HG03442 (cell line): Measurements from ENCODE around the gene NLGN1.
A peak's percentile ranks its signal among the peaks of the same experiment; 100 is the strongest.

ENCODE experiments used
- ATAC-seq: cut with Tn5 transposase; IDR thresholded peaks from one replicate; pipeline ENCODE4 v1.9.1; 2021; ENCODE audit warnings: mild to moderate bottlenecking, moderate library complexity; ENCODE audit not compliant: unreplicated experiment

The NLGN1 gene

DNA sequence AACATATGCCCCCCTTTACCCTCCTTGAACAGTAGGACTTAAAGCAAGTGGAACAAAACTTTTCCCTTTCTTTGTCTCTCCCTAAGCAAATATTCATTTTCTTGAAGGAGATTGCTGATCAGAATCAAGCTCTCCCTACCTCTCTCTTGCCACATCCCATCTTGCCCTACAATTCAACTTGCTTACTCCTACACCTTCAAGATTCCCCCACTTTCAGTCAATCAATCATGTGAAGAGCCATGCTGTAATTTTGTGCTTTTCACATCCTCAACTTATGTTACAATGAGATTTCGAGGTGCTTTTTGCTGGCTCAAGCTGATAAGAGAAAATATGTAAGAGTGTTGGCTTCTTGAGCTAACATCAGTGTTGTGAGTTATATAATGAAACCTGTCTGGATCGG lies 662.9 kb downstream of the NLGN1 start:
- ATAC-seq = no peak

- no peak for ATAC-seq
Measured at GRCh38 chr3:174061162-174061561, 663.6 kb downstream of the NLGN1 start.

- ATAC-seq = no peak
Measured at GRCh38 chr3:174061731-174062130, 664.2 kb downstream of the NLGN1 start.

DNA sequence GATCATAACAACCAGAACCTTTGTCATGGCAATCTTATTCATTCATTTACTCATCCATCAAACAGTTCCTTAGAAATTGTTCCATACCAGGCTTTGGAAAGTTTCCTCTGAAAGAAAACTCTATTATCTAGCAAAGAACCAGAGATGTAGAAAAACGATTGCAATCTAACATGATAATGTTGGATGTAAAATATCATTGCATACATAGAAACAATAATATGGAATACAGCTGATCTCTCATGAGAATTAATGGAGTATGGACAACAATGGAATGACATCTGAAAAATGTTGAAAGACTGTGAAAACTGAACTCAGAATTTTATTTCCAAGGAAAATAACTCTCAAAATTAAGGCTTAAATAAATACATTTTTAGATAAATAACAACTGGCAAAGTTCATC lies 665.4 kb downstream of the NLGN1 start:
- ATAC-seq = no peak

GRCh38 chr3:174068035-174068434 lies 670.5 kb downstream of the NLGN1 start:
- no peak for ATAC-seq

DNA sequence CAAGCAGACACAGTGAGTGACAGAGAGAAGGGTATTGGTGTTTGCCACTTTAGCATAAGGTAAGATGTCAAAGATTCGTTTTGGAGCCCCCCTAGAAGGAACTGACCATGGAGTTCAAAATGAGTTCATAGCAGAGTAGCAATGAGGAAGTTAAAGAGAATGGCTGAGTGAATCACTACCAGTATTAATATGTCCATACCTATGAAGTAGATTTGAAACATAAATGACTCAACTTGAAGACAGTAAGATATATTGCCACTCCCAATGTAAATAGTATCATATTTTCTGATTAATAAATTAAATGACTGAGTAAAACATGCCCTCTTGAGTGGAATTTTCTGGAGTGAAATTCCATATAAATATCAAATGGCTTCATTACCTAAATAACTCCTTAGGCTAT lies 675.1 kb downstream of the NLGN1 start:
- ATAC-seq = no peak

DNA sequence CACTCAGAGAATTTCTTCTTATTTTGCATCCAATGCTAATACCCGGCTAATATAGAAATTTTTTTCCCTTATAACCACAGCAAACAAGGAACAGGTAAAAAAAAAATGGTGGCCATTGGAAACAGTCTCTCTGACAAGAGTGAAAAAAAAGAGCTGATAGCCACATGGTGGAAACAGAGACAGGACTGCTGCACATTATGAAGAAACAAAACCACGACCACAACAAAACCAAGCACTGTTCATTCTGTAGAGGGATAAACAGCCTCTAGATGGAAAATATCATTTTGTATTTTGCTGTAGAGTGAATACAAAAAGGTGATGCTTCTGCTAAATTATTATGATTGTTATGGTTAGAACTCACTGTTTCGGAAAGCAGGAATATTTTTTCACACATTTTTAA lies 686.2 kb downstream of the NLGN1 start:
- ATAC-seq = no peak

DNA sequence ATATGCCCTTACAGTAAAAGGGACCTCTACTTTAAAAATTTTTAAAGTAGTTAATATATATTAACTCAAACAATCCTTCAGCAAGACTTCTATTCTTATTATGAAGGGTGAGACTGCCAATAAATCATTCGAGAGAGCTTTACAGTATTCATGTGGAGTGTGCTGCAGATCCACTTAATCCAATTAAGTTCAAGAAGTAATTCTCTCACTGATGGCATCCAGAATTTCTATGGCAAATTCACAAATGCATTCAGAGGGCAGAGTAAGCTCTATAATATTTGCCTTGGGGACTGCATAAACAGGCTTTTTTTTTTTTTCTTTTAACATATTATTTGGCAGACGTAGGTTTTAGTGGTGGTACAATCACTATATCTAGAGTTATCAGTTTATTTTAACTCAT lies 692.0 kb downstream of the NLGN1 start:
- ATAC-seq = no peak

DNA sequence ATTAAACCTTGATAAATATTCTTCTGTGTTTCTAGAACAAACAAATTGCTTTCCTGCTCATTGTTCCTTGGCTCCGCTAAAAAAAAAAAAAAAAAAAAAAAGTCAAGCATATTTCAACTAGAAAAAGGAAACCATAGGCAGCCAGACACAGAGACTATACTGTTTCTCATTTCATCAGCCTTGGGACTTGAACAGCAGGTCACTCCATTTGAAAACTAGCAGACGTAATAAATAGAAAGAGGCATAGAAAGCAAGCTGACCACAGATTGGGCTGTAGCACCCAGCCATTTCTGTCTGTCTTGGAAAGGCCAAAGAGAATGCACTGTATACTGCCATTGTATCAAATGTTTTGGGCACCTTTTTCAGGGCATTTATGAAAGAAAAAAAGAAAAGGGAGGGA lies 697.1 kb downstream of the NLGN1 start:
- ATAC-seq = no peak

DNA sequence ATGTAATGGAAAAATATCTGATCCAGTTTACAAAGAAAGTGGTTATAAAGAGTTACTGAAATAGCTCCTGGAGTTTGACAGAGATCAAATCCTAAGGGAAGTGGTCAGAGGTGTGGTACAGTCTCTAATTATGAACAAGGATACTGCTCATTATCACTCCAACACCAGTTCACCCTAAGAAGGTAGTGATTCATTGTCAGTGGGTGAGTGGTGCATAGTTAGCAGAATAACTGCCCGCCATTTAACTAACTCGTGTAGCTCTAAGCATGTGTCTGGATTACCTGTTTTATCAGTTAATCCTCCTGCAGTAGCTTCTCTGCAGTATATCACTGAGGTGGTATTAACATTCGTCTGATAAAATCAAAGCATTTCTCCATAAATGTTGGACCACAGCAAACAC lies 700.1 kb downstream of the NLGN1 start:
- no peak for ATAC-seq

DNA sequence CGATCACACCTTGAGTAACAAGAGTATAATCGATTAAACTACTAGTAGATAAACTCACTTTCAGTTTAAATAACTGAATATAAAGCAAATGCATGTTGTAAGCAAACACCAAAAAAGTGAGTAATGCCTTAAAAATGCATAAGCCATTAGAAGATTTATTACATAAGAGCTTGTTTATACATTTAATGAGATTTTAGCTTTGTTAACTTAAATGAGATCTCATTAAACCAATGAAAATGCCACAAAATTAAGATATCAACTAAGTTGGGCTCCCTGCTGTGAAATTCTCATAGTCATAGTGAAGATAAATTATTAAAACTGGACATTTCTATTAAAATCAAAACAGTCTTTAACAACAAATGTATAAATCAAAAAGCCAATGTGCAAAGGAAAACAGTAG lies 701.2 kb downstream of the NLGN1 start:
- no peak for ATAC-seq

GRCh38 chr3:174099724-174100123 lies 702.2 kb downstream of the NLGN1 start:
- no peak for ATAC-seq

- ATAC-seq = peak; percentile 8
Measured at GRCh38 chr3:174100744-174101143, 703.2 kb downstream of the NLGN1 start.

- peak; percentile 88 for ATAC-seq
Measured at GRCh38 chr3:174101244-174101643, 703.7 kb downstream of the NLGN1 start.

DNA sequence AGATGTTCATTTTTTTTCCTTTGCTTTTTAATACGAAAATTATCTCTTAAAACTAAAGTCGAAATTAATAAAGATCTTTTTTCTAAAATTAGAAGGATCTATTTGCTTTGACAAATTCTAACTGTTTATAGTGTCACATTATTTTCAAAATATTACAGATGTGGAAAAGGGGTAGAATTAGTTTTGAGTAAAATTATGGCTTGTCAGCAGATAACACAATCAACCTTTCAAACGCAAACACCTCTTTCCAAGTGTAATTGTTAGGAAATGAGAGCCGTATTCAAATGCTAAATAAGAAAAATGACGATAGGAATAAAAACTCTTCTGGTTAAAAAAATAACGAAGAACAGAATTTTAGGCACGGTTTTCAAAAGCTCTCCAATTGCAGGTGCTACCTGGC lies 704.7 kb downstream of the NLGN1 start:
- ATAC-seq = no peak

DNA sequence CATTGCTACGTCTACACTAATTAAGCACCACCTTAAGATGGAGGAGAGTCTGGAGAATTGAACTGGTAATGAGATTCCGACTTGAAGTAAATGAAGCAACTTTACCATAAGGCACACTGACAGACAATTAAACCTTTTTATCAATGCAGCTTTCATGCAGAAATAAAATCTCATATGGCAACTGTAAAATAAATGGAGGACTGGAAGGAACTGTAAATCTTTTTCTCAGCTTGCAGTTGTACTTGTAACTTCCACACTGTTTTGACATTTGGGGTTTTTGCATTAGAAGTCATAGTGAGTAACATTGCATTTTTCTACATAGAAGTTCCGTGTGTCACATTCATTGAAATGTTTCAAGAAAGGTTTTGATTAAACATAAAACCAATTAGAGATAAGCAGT lies 705.3 kb downstream of the NLGN1 start:
- no peak for ATAC-seq

- ATAC-seq = no peak
Measured at GRCh38 chr3:174110761-174111160, 713.2 kb downstream of the NLGN1 start.

- no peak for ATAC-seq
Measured at GRCh38 chr3:174111776-174112175, 714.2 kb downstream of the NLGN1 start.

GRCh38 chr3:174116421-174116820 lies 718.9 kb downstream of the NLGN1 start:
- ATAC-seq = no peak

DNA sequence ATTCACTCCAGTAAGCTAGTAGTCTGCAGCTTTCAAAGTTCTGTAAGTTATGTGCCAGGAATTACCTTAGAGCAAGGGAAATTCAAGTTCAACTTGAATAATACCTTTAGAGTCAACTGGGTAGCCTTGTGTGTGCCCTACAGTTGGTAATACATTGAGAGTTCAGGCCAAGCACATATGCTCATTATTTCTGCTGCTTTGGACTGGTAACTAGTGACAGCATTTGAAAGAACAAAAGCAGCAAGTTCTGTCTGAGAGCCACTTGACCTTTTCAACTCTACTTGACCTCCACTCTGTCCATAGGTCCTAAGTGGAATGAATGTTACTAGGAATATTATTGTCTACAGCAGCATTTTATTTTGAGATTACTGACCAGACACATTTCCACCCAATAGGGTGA lies 723.5 kb downstream of the NLGN1 start:
- ATAC-seq = no peak

DNA sequence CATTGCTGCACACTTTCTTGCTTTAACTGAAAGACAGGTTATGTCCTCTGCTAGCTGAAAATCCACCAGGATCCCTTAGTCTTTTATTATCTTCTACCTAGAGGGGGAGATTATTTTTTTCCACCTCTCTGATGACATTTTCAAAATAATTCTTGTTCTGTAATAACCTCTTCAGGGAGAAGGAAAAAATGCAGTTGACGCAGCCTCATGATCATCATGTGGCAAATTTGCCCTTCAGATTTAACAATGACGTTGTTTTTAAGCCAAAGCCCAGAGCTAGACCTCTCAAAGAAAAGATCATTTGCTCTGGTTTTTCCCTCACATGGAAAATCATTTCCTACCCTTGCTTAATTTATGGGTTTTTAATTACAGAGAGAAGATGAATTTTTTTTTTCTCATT lies 724.9 kb downstream of the NLGN1 start:
- no peak for ATAC-seq

GRCh38 chr3:174125267-174125824 lies 727.8 kb downstream of the NLGN1 start:
- no peak for ATAC-seq

DNA sequence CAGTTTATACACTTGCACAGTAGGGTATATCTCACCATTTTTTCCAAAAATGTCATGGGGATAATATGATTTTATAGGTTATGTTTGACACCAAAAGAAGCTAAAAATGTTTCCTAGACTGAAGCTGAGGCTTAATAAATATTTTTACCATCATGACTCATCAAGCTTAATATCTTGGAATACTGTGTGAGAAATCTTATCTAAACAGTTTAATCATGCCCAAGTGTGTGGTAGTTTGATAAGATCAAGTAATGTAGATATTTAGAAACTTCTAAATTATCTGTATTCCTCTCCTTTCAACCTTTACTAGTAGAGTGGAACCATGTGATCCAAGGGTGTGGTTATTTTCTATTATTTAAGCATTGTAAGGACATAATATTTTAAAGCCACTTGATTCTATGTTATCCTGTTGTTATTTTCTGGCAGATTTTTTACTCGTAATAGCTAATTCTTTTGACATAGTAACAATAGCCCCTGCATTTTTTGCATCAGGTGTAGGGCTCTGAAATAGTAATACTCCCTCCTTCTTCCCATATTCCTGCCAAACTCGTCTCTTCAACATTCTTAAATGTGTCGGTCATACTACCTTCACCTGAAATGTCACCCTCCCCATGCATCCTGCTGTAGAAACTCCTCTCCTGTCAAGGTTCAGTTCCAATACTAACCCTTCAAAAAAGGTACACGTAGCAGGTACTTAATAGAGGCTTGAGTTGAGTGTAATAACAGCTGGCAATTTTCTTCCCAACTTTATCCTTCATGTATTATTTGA lies 729.6 kb downstream of the NLGN1 start:
- ATAC-seq = no peak
